GM18951 (cell line): Measurements from ENCODE around the gene TOM1L1.

Experiments used
- POLR2A ChIP-seq: IDR thresholded peaks from 4 replicates; pipeline ENCODE4 v1.6.1; 2011; ENCODE audit warnings: mild to moderate bottlenecking; ENCODE audit not compliant: insufficient read length, insufficient read depth; ENCODE audit errors: extremely low read depth
- in situ Hi-C: fragments of 300-500 bp; cut with MboI; formaldehyde crosslinking; loops from one replicate; pipeline ENCODE4 v1.12.0; 2022; ENCODE audit warnings: low sequenced_read_pairs, mixed read lengths, inconsistent platforms; ENCODE audit not compliant: unreplicated experiment

Gene TOM1L1

GRCh38 chr17:55004484-55004883 lies 103.8 kb downstream of the TOM1L1 start:
- in situ Hi-C loops, result no loop called here
- no peak for TF ChIP-seq POLR2A

DNA sequence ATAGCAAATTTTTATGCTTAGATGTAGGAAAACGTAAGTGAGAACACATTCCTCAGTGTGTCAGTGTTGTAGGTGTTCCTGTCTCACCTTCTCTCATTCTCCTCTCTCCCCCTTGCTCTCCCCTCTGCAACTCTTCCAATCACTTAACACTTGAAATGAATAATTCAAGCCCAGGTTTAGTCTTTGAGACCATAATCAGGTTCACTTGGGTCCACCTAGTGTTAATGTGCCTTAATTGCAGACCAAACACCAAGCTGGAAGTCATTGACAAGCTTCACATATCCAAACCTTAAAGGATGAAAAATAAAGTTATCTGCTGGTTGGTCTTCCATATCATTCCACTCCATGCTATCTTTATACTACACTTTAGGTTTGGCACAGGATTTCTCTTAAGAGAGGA lies 104.9 kb downstream of the TOM1L1 start:
- in situ Hi-C loops, result no loop called here
- TF ChIP-seq POLR2A, result no peak
